Gastroesophageal sphincter (tissue), 3 donors: Measurements from ENCODE around the gene BCO2.

Experiments used
- POLR2A ChIP-seq, 2 donors: fragments of 450-650 bp; IDR thresholded peaks; one replicate each; pipeline ENCODE4 v1.6.1; 2017; ENCODE audit warnings: antibody characterized with exemption in 2 of 2, mild to moderate bottlenecking in 2 of 2, moderate library complexity in 1 of 2
- TF ChIP-seq, protein P1 (sequence below), 4 experiments: fragments of 200-600 bp in 2 of 4; fragments of 450-650 bp in 2 of 4; sonication (generic) in 1 of 4; IDR thresholded peaks; one replicate each; pipeline ENCODE4 v1.5.1; 2017 to 2019; ENCODE audit warnings: antibody characterized with exemption in 4 of 4, mild to moderate bottlenecking in 2 of 4, moderate library complexity in 2 of 4

- no peak for TF ChIP-seq POLR2A (IDR thresholded peaks at IDR 0.05)
- TF ChIP-seq, protein P1, sequence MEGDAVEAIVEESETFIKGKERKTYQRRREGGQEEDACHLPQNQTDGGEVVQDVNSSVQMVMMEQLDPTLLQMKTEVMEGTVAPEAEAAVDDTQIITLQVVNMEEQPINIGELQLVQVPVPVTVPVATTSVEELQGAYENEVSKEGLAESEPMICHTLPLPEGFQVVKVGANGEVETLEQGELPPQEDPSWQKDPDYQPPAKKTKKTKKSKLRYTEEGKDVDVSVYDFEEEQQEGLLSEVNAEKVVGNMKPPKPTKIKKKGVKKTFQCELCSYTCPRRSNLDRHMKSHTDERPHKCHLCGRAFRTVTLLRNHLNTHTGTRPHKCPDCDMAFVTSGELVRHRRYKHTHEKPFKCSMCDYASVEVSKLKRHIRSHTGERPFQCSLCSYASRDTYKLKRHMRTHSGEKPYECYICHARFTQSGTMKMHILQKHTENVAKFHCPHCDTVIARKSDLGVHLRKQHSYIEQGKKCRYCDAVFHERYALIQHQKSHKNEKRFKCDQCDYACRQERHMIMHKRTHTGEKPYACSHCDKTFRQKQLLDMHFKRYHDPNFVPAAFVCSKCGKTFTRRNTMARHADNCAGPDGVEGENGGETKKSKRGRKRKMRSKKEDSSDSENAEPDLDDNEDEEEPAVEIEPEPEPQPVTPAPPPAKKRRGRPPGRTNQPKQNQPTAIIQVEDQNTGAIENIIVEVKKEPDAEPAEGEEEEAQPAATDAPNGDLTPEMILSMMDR (IDR thresholded peaks at IDR 0.05), result no peak
These were observed 24.8 kb upstream of the BCO2 start for GRCh38 chr11:112150517-112150916.
